NCI-H1436 treated with DMSO at 0.1 percent for 48 hours (cell line): ENCODE data around the gene BTBD1.

Experiments used
- DNase-seq: peaks from one replicate; lab custom pipeline; 2025; lab: John Stamatoyannopoulos, UW

The BTBD1 gene

DNA sequence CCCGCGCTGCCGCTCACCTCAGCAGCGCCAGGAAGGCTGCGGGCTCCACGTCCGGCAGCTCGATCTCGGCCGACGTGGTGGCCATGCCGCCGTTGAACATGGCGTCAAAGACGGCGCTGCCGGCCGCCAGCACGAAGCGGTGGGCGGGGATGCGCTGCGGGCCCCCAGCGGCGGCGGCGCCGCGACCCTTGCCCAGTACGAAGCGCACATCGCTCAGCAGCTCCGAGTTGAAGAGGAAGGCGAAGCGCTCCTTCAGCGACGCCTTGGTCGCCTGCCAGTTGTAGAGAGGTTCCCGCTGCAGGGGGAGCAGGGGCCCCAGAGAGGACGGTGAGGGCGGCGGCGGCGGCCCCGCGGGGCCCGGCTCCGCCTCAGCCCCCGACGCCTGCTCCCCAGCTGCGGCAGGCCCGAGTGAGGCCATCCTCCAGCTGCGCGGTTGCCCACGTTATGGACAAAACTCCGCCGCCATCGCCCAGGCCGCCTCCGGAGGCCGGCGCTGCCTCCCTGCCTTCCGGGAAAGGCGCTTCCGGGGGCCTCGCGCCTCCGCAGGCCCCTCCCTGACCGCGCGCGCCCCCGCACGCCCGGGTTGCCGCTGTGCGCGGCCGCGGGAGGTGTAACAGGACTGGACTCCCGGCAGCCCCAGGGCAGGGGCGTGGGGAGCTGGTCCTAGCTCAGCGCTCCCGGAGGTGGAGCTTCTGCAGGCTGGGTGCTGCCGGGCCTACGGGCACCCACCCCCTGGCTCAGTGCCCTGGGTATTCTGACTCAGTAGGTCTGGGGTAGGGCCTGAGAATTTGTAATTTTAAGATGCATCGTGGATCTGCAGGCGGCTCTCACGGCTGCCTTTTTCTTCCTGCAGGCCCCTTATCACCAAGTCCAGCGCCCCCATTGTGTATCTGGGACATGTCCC lies at the start of gene BTBD1:
Gene BTBD1, minus strand, starts transcription at position 519 of the 904 bp plus-strand sequence. Its CDS starts 101 bp downstream, at position 418.
- DNase-seq, result peak; percentile 49

GRCh38 chr15:83115831-83116565 lies 48.9 kb upstream of the BTBD1 start:
- no peak for DNase-seq

- no peak for DNase-seq
Observed at GRCh38 chr15:83115410-83115809, 48.4 kb upstream of the BTBD1 start.

- no peak for DNase-seq
Observed at GRCh38 chr15:83114856-83115255, 47.8 kb upstream of the BTBD1 start.

GRCh38 chr15:83113881-83114674 lies 47.0 kb upstream of the BTBD1 start:
- no peak for DNase-seq

- no peak for DNase-seq
Observed at GRCh38 chr15:83112956-83113299, 45.9 kb upstream of the BTBD1 start.

DNA sequence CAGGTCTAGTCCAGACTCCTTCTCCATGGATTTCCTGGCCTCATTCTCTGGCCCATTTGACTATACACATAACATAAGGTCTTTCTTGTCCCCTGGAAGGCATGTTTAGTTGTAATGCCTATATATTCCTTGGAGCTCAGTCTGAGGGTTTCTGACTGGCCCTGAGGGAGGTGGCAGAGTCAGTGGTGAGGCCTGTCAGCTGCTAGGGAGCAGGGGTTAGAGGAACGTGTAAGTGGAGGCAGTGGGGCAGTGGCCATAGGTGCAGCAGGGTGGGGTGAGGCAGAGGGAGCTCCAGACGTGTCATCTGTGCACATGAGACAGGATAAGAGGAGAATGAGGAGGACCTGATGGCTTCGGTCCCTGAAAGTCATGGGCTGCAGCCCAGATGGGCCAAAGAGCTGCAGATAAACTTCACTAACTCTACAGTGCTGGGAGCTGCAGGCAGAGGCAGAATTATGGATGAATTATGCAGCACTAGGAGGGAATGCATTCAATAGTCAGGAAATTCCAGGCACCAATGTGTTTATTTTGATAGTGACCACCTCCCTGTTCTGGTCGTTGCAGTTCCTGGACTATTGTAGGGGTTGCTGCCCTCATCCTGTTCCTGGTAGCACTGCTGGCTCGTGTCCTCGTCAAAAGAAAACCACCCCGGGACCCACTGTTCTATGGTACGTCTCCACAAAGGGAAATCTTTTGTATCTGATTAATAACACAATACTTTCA lies 45.3 kb upstream of the BTBD1 start:
- no peak for DNase-seq

- DNase-seq, result no peak
Observed at GRCh38 chr15:83111149-83111548, 44.1 kb upstream of the BTBD1 start.

DNA sequence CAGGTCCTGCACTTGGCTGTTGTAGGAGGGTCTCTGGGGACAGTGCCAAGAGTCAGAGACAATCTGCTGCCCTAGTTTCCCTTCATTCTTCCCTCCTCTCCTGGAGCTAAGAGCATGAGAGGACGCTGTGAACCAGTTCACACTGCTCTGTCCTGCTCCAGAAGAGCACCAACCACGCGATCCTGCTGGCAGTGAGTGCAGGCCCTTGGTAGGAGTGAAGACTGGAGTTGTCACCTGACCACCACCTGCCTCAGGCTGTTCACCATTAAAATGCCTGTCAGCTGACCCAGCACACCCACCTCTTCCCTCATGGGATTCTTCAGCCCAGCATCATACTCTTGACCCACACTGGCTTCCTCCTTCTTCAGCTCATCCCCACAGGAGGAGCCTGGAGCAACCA lies 43.3 kb upstream of the BTBD1 start:
- no peak for DNase-seq

DNA sequence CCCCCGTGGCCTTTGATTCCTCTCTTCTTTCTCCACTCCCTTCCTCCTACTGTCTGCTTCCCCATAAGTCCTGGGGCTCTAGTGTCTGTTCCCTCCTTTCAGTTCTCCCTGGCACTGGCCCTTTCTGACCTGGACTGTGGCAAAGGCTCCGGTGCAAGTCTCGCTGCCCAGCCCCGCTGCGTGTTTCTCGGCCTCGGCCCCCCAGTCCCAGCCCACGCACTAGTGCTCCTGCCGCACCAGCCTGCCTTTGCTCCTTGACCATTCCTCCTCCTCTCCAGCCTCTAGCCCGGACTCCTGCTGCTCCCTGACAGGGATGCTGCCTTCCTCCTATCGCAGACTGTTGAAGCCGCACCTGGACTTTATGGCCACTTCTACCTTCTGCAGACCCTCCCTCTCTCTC lies 42.5 kb upstream of the BTBD1 start:
- no peak for DNase-seq

DNA sequence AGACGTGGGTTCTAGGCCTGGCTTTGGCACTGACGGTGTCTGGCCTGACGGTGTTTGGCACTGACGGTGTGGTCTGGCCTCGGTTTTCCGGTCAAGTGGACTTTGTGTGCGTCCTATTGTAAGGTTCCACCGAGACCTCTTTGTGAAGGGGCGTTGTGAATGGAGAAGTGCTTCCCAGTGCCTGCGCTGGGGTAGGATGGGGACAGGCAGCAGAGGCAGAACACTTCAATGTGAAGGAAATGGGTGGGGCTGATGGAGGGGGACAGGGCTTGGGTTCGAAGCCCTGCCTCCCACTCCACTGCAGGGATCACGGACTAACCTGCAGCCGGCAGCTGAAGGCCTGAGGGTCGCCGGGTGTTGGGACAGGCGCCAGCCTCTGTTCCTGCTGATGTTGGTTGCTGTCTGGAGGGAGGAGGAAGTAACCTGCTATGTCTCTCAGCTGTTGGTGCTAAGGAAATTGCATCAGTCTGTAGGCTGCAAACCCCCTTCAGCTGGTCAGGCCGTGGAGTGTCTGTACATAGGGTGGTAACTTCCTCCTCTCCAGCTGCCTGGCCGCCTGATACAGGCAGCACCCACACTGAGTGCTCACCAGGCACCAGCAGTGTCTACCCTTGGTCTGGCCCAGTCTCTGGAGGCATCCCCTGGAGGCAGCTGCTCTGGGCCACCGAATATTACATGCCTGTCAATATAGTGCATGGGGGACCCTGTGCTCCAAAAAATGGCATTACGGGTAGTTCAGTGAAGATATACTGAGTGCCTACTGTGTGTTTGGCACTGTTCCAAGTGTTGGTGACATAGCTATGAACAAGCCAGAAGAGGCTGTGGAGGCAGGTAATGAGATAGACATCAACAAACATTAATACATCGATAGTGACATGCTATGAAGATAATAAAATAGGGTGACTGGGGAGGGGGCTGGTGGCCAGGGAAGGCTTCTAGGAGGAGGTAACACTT lies 41.5 kb upstream of the BTBD1 start:
- no peak for DNase-seq

GRCh38 chr15:83107841-83108181 lies 40.8 kb upstream of the BTBD1 start:
- no peak for DNase-seq

DNA sequence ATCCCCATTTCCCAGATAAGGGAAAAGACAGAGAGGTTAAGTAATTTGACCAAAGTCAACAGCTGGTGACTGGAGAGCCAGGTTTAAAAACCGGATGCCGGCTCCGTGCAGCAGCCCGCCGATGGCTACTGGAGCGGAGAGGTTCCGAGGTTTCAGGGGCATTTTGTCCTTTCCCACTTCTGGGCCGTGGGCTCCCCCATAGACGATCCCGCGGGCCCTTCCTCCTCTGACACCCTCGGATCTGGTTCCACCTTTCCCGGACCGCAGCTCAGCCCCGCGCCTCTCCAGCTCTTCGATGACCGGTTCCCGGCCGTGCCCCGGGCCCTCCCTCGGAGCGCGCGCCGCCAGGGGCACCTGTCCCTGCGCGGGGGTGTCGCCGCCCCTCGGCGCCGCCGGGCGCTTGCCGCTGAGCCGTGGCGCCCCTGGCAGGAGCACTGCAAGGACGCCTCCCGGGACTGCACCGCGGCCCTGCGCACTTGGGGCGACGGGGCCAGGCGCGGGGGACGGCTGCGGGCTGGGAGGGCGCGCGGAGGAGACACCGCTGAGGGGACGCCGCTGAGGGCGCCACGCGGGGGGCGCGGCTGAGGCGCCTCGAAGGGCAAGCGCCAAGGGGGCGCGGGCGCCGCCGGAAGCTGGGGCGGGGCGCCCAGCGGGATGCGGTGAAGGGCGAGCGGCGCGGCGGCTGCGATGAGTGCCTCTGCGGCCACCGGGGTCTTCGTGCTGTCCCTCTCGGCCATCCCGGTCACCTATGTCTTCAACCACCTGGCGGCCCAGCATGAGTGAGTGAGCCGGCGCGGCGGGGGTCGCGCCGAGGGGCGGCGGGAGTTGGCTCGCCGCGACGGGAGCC lies 40.2 kb upstream of the BTBD1 start, which contains the start of gene TM6SF1:
Gene TM6SF1, plus strand, starts transcription at position 652 of the 847 bp plus-strand sequence. Its CDS starts 36 bp downstream, at position 688.
- DNase-seq, result no peak

DNA sequence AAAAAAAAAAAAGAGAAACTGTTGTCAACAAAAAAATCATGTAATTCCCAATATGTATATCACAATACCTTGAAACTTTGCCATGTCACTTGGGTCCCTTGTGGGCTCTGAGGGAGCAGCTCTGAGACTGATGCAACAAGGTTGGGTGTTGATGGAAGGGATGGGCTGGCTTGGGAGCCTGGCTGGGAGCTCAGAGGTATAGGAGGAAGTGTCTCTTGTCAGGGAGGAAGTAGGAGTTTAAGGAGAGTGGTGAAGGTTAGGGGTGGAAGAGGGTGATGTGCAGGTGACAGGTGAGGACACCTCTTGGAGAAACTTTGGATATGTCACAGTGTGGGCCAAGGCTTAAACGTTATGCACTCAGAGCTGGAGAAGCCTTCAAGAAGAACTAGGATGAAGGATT lies 38.4 kb upstream of the BTBD1 start:
- DNase-seq, result no peak

DNA sequence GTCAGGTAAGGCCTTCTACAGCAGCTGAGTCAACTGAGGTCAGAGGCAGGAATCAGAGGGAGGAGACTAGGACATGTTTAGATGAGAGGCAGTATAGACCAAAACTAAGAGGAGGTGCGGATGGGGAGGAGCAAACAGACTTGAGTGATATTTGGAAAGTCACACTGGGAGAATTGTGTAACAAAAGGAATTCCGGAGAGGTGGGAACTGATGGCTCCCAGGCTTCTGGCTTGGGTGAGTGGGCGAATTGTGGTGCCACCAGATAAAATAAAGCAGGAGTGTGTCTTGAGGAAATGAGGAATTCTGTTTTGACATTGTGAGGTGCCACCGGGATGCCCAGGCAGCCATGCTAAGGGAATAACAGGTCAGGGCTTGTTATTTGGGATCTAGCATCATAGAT lies 37.1 kb upstream of the BTBD1 start:
- no peak for DNase-seq

DNA sequence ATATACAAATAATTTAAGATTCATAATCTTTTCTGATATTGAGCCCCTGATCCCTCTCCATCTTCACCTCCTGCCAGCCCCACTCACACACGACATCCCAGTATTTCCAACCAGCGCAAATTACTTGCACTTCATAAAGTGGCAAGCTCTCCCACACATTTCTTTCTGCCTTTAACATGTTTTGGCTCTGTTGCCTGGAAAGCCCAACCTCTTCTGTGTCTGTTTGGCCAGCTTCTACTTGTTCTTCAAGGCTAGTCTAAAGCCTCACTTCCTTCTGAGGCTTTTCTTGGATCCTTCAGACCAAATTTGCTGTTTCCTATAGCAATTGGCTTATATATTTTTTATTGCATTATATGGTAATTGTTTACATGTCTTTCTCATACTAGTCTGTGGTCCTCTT lies 35.3 kb upstream of the BTBD1 start:
- DNase-seq, result no peak

DNA sequence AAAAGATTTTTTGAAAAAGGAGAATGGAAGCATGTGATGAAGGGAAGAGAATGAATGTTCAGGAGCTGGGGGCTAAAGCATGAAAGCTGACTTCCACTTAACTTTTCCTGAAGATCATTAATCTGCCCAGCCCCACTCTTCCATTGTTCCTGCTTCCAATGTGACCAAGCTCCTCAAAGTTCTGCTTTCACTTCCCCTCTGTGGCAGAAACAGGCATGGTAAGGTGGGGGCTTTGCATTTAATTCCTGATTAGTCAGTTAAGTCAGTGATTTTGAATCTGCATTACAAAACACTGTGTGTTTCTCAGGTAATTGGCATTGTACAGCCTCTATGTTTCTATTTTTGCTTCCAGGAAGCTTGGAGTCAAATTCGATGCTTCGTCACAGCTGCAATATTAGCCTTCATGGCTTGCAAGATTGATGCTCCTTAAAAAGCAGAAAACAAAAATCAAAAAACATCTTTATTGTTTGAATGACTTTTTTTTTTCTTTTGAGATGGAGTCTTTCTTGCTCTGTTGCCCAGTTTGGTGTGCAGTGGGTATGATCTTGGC lies 33.1 kb upstream of the BTBD1 start:
- DNase-seq, result no peak

GRCh38 chr15:83099290-83099689 lies 32.2 kb upstream of the BTBD1 start:
- DNase-seq, result no peak

DNA sequence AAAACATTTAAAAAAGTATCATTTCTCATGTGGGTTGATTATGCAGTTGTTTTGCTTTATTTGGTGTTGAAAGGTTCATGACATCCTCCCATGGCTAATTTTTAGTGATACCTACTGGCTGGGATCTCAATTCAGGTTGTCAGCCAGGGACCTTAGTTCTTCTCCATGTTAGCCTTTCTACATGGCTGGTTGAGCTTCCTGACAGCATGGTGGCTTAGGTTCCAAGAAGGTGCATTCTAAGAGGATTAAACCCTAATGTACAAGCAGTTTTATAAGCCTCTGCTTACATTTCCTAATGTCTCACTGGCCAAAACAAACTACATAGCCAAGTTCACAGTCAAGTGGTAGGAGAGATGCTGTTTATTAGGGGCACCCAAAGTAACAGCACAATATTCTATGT lies 31.0 kb upstream of the BTBD1 start:
- DNase-seq, result no peak
